IMR-90 (cell line): ENCODE data around the gene RASGEF1C. TPM values are rescaled to one million over a fixed set of nuclear protein-coding genes. Genes with fewer than 3 reads are reported as not detected.
"Not testable (repeated sequence)": the region's sequence is repeated elsewhere in the genome, so short reads cannot be mapped to it uniquely, and the experiment has no call there.

Experiments
- ATAC-seq: fragments of 200-7000 bp; cut with Tn5 transposase; 2 replicates; pipeline ENCODE4 v1.9.1; 2020; ENCODE audit warnings: low read depth, mild to moderate bottlenecking, moderate library complexity
- BruUV-seq: library from RNA; stranded (reverse); fragments of 400-500 nt; replicated peaks from 2 replicates; lab custom pipeline; 2021; lab: Mats Ljungman, UMichigan
- CTCF ChIA-PET: fragments of 300-600 bp; formaldehyde crosslinking; extraction: SDS; loops from one replicate; lab custom pipeline; 2021; ENCODE audit warnings: antibody characterized with exemption; lab: Yijun Ruan, JAX
- POLR2A ChIA-PET: fragments of 300-600 bp; sonication (Branson Sonifier 250); formaldehyde crosslinking; loops from one replicate; lab custom pipeline; 2022; ENCODE audit warnings: antibody characterized with exemption; ENCODE audit not compliant: unreplicated experiment; lab: Charles Lee
- DNase-seq: peaks from one replicate; pipeline ENCODE4 v3.0.0; 2013
- H2AFZ ChIP-seq: replicated peaks from 2 replicates; pipeline ENCODE3; 2013; ENCODE audit warnings: low read length, mild to moderate bottlenecking; ENCODE audit not compliant: poor library complexity
- H2AK5ac ChIP-seq: 2 replicates; pipeline ENCODE4 v1.6.1; 2013; ENCODE audit warnings: low read depth, low read length, inconsistent platforms
- H2AK9ac ChIP-seq: replicated peaks from 2 replicates; pipeline ENCODE3; 2013; ENCODE audit warnings: mild to moderate bottlenecking, low read depth, low read length, moderate library complexity; ENCODE audit not compliant: poor library complexity
- H2BK120ac ChIP-seq: 2 replicates; pipeline ENCODE4 v1.6.1; 2013; ENCODE audit warnings: low read depth, low read length, inconsistent platforms
- H2BK15ac ChIP-seq: 3 replicates; pipeline ENCODE4 v1.6.1; 2013; ENCODE audit warnings: low read depth, low read length, inconsistent platforms
- H2BK20ac ChIP-seq: 2 replicates; pipeline ENCODE4 v1.6.1; 2013; ENCODE audit warnings: low read depth, mild to moderate bottlenecking, inconsistent platforms, low read length, moderate library complexity
- H2BK5ac ChIP-seq: 2 replicates; pipeline ENCODE4 v1.6.1; 2013; ENCODE audit warnings: mild to moderate bottlenecking, low read depth, low read length, inconsistent platforms; ENCODE audit not compliant: poor library complexity, severe bottlenecking
- H3K14ac ChIP-seq: replicated peaks from 2 replicates; pipeline ENCODE4 v1.6.1; 2013; ENCODE audit warnings: low read depth, low read length, inconsistent platforms
- H3K18ac ChIP-seq: 2 replicates; pipeline ENCODE4 v1.6.1; 2013; ENCODE audit warnings: low read depth, low read length, control low read depth
- H3K23ac ChIP-seq: 2 replicates; pipeline ENCODE4 v1.6.1; 2013; ENCODE audit warnings: low read depth, low read length, inconsistent platforms
- H3K27ac ChIP-seq: 2 replicates; pipeline ENCODE4 v1.5.1; 2013; ENCODE audit warnings: mild to moderate bottlenecking, control low read depth, low read length; ENCODE audit not compliant: insufficient read depth
- H3K27me3 ChIP-seq: 2 replicates; pipeline ENCODE4 v1.6.1; 2013; ENCODE audit warnings: low read length; ENCODE audit not compliant: control insufficient read depth, insufficient read depth
- H3K36me3 ChIP-seq: 2 replicates; pipeline ENCODE4 v1.6.1; 2013; ENCODE audit warnings: low read length, mixed read lengths; ENCODE audit not compliant: control insufficient read depth, insufficient read depth
- H3K4ac ChIP-seq: 2 replicates; pipeline ENCODE4 v1.6.1; 2013; ENCODE audit warnings: low read depth, low read length, inconsistent platforms
- H3K4me1 ChIP-seq: 2 replicates; pipeline ENCODE4 v1.6.1; 2013; ENCODE audit warnings: low read length, mixed read lengths; ENCODE audit not compliant: control insufficient read depth, insufficient read depth
- H3K4me2 ChIP-seq: 2 replicates; pipeline ENCODE4 v1.6.1; 2013; ENCODE audit warnings: low read depth, mild to moderate bottlenecking, control low read depth, low read length, moderate library complexity
- H3K4me3 ChIP-seq: 2 replicates; pipeline ENCODE4 v1.5.1; 2013; ENCODE audit warnings: low read depth, mild to moderate bottlenecking, control low read depth, low read length, moderate library complexity; ENCODE audit not compliant: insufficient read depth
- H3K56ac ChIP-seq: 2 replicates; pipeline ENCODE4 v1.6.1; 2013; ENCODE audit warnings: low read length, inconsistent platforms; ENCODE audit not compliant: insufficient read depth; ENCODE audit errors: extremely low read depth
- H3K79me1 ChIP-seq, 2 experiments: 2 replicates each; pipeline ENCODE4 v1.6.1; 2013; ENCODE audit warnings: low read length in 2 of 2, inconsistent platforms in 1 of 2, low read depth in 1 of 2
- H3K9ac ChIP-seq: 2 replicates; pipeline ENCODE4 v1.6.1; 2013; ENCODE audit warnings: low read depth, low read length, control low read depth
- H3K9me1 ChIP-seq: 2 replicates; pipeline ENCODE4 v1.6.1; 2013; ENCODE audit warnings: low read length, inconsistent platforms; ENCODE audit not compliant: insufficient read depth
- H3K9me3 ChIP-seq: 2 replicates; pipeline ENCODE4 v1.6.1; 2013; ENCODE audit warnings: low read length; ENCODE audit not compliant: control insufficient read depth, insufficient read depth
- H4K20me1 ChIP-seq: 2 replicates; pipeline ENCODE4 v1.6.1; 2013; ENCODE audit warnings: low read length, inconsistent platforms; ENCODE audit not compliant: insufficient read depth
- H4K5ac ChIP-seq: 2 replicates; pipeline ENCODE4 v1.6.1; 2013; ENCODE audit warnings: mild to moderate bottlenecking, low read depth, low read length, control low read depth
- H4K8ac ChIP-seq, 2 experiments: 2 replicates each; pipeline ENCODE4 v1.6.1; 2013; ENCODE audit warnings: low read depth in 2 of 2, low read length in 2 of 2, control low read depth in 1 of 2, inconsistent platforms in 1 of 2
- H4K91ac ChIP-seq: 2 replicates; pipeline ENCODE4 v1.6.1; 2013; ENCODE audit warnings: low read depth, low read length, inconsistent platforms; ENCODE audit not compliant: insufficient read depth
- BHLHE40 ChIP-seq: fragments of 150-350 bp; IDR thresholded peaks from 2 replicates; pipeline ENCODE4 v1.6.1; 2016; ENCODE audit warnings: mild to moderate bottlenecking, low read depth, low read length
- FOS ChIP-seq: fragments of 150-350 bp; IDR thresholded peaks from 2 replicates; pipeline ENCODE4 v1.6.1; 2016; ENCODE audit warnings: low read depth, low read length
- MAFK ChIP-seq: IDR thresholded peaks from 2 replicates; pipeline ENCODE4 v1.6.1; 2012; ENCODE audit warnings: low read depth, low read length, improper control_type of control experiment
- WGBS, 2 experiments: methylation state at CpG; one replicate each; pipeline versions ENCODE4 v1.1.5 to v1.1.7; 2013; ENCODE audit warnings: missing lambda C conversion rate in 2 of 2; ENCODE audit not compliant: insufficient read length in 1 of 2; ENCODE audit errors: extremely low coverage in 2 of 2; 5-methylcytosine and 5-hydroxymethylcytosine counted together
- dilution Hi-C: fragments of 300-500 bp; cut with HindIII; formaldehyde crosslinking; loops from one replicate; pipeline ENCODE4 v1.14.3; 2018; ENCODE audit warnings: low sequenced_read_pairs; ENCODE audit not compliant: unreplicated experiment
- in situ Hi-C: fragments of 300-500 bp; cut with MboI; formaldehyde crosslinking; loops from 3 replicates; pipeline ENCODE4 v1.14.3; 2019; ENCODE audit warnings: low sequenced_read_pairs, inconsistent platforms, mixed read lengths
- intact Hi-C: fragments of 100-400 bp; cut with micrococcal nuclease; formaldehyde crosslinking; loops from 2 replicates; pipeline ENCODE4 v1.10.0; 2022
- polyA plus RNA-seq, 3 experiments: library from polyadenylated mRNA; depleted of rRNA; stranded (reverse); fragments of >200 nt; gene quantifications; 2 replicates each; pipeline ENCODE4 v1.2.3, GENCODE V29; 2012; ENCODE audit warnings: low replicate concordance in 1 of 3
- total RNA-seq: library from RNA; depleted of rRNA; stranded (reverse); fragments of >200 nt; gene quantifications from 2 replicates; pipeline ENCODE4 v1.2.3, GENCODE V29; 2012

RASGEF1C gene
- total and polyA plus RNA-seq, 2 of the 4 experiments (the other 2 are of a cell fraction), result not detected

DNA sequence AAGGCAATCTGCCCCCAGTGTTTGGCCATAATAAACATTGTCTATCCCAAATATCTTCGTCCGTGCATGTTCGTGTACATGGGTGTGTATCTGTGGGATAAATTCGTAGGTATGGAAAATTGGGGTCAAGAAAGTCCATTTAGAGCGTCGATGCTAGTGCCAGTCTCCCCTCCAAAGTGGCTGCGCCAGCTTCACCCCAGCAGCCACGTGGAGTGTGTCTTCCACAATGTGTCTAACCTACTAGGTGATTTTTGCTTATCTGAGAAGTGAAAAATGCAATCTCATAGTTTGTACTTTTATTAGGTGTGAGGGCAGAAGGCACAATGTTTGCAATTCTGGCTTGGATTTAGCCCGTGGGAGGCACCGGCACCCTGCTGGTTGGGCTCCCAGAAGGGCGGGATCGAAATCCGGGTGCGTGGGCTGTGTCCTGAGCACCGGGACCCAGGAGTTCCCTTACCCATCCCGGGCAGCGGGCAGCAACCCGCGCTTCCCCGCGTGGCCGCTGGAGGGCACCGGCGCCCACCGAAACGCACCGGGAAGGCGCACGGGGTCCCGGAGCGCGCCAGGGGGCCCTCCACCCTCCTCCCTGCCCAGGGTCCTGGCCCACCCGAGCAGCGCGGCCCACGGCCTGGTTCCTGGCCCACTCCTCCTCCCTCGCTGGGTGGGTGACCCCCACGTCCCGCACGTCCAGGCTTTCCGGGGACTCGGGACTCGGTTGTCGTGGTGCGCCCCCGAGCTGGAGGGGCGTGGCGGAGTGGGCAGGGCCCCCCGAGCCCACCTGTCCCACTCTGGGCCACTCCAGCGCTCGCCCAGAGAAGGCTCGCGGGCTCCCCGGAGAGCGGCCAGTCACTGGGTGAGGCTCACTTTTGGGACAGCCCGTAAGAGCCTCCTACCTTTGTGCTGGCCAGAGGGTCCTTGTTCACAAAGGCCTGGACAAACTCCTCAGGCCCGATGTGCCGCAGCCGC lies 82.0 kb downstream of the RASGEF1C start (continued):
- no peak for TF ChIP-seq MAFK
- no peak for TF ChIP-seq FOS
- no peak for TF ChIP-seq BHLHE40

DNA sequence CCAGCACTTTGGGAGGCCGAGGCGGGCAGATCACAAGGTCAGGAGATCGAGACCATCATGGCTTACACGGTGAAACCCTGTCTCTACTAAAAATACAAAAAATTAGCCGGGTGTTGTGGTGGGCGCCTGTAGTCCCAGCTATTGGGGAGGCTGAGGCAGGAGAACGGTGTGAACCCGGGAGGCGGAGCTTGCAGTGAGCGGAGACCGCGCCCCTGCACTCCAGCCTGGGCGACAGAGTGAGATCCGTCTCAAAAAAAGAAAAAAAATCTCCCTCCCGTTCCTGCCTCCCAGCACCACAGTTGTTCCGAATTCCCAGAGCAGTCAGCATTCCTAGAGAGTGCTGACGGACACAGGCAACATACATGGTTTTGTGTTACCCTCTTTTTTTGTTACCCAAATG lies 82.9 kb downstream of the RASGEF1C start:
- H2BK5ac ChIP-seq, H3K4ac ChIP-seq, H2AK9ac ChIP-seq, H3K4me3 ChIP-seq, POLR2A ChIA-PET, H4K8ac ChIP-seq, H4K20me1 ChIP-seq, H3K9me1 ChIP-seq, H3K14ac ChIP-seq, H2BK120ac ChIP-seq, H2BK15ac ChIP-seq, BruUV-seq, H2AK5ac ChIP-seq, H4K5ac ChIP-seq, H2BK20ac ChIP-seq, H3K23ac ChIP-seq, ATAC-seq, H3K18ac ChIP-seq, H3K36me3 ChIP-seq, H3K56ac ChIP-seq, H3K9ac ChIP-seq, H4K91ac ChIP-seq, DNase-seq, H3K79me1 ChIP-seq, H3K9me3 ChIP-seq, dilution Hi-C loops, CTCF ChIA-PET, H3K27ac ChIP-seq, H3K4me2 ChIP-seq, H2AFZ ChIP-seq, H3K4me1 ChIP-seq: not testable (repeated sequence)
- peaks cover 18% of the 10 kb centered on the region for H3K27me3 ChIP-seq
- intact Hi-C loops, result loop anchor here (2.0 kb wide), 1 partner anchor 167 kb away; the partner anchor contains the start of gene MAPK9
- no CpG with 5 or more reads among the region's 17 CpGs for WGBS, 2 experiments
- in situ Hi-C loops, result loop anchor here (25.0 kb wide), 1 partner anchor 336 kb away; no protein-coding TSS in a partner anchor

DNA sequence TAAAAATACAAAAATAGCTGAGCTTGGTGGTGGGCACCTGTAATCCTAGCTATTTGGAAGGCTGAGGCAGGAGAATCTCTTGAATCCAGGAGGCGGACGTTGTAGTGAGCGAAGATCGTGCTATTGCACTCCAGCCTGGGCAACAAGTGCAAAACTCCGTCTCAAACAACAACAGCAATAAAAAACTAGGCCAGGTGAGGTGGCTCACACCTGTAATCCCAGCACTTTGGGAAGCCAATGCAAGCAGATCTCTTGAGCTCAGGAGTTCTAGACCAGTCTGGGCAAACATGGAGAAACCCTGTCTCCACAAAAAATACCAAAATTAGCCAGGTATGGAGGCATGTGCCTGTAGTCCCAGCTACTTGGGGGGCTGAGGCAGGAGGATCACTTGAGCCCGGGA lies 84.3 kb downstream of the RASGEF1C start:
- H2BK20ac ChIP-seq, H3K4ac ChIP-seq, H3K4me1 ChIP-seq, H2AK9ac ChIP-seq, H4K91ac ChIP-seq, H3K4me2 ChIP-seq, H4K8ac ChIP-seq, intact Hi-C loops, dilution Hi-C loops, H2BK5ac ChIP-seq, H3K9me3 ChIP-seq, H3K23ac ChIP-seq, BruUV-seq, H2BK120ac ChIP-seq, H3K9ac ChIP-seq, H2AFZ ChIP-seq, H3K79me1 ChIP-seq, H3K36me3 ChIP-seq, H3K18ac ChIP-seq, H4K20me1 ChIP-seq, H2AK5ac ChIP-seq, H3K56ac ChIP-seq, H2BK15ac ChIP-seq, H3K14ac ChIP-seq, H3K4me3 ChIP-seq, DNase-seq, H4K5ac ChIP-seq, H3K27ac ChIP-seq, ATAC-seq, H3K9me1 ChIP-seq: not testable (repeated sequence)
- H3K27me3 ChIP-seq, result peaks cover 18% of the 10 kb centered on the region
- ChIA-PET CTCF (interaction anchor here (0.6 to 1.5 kb wide), 2 partner anchors 19 to 84 kb away, joined by 4 to 5 read pairs; partner anchors contain the start of gene RASGEF1C), POLR2A (interaction anchor here (0.6 kb wide), 1 partner anchor 227 kb away, joined by 3 read pairs; no protein-coding TSS in a partner anchor)
- WGBS, 2 experiments, result no CpG with 5 or more reads among the region's 6 CpGs
- in situ Hi-C loops, result loop anchor here (25.0 kb wide), 1 partner anchor 338 kb away; no protein-coding TSS in a partner anchor
